ENCODE results near the gene MICAL2. TPM values are rescaled to one million over a fixed set of nuclear protein-coding genes. Genes with fewer than 3 reads are reported as not detected.

The MICAL2 gene
- total and polyA plus RNA-seq, 2 donors (not counting 3 experiments of a cell fraction or from before 2014, with no cell fraction given): 67.6 to 200 TPM

DNA sequence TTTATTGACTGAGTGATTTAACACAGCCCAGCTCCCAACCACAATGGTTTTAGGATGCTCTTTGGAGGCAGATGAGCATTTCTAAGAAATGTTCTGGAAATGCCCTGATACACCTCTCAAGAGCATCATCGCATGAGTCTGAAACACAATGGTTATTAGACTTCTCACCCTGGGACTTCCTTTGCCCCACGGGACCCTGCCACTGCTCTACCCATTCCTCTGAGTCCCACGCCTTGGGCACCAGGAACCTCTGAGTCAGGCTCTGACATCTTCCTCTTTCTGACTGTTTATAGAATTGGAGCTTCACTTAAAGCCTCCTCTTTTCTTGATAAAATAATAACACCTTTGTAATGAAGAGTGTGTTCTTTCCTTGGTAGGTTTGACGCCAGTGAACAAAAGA lies 181.4 kb downstream of the MICAL2 start:
- no TSS peak for BruUV-seq (replicated peaks)
- CTCF ChIA-PET: interaction anchor here (1.3 to 4.8 kb wide), 2 partner anchors 28 to 39 kb away, joined by 3 to 102 read pairs; no protein-coding TSS in a partner anchor

DNA sequence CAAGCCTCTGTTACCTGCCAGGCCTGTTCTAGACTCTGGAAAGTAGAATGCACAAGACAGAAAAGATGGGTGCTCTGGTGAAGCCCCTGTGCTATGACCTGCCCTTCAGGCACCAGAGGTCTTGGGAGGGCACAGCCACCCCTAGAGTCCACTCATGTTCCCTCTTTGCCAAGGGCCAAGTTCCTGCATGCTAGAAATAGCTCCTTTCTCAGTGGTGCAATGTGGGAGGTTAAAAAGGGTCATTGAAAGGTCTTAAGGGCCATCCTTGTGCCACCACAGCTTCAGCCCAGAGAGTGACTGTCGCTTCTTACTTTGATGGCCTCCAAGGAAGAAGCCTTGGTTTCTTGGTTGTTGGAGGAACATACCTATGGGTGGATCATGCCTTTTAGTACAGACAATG lies 182.4 kb downstream of the MICAL2 start:
- intact Hi-C loops (cut with micrococcal nuclease): no loop called here
- Histone ChIP-seq H3K4me3 (replicated peaks in 1 of 3; ENCODE audit: insufficient read depth in 1 of 3, low read depth in 1 of 3, low read length in 3 of 3) (no peak overlapping the region), H3K4me2 (ENCODE audit: insufficient read depth, low read length) (no peak overlapping the region), H3K9me3 (replicated peaks; ENCODE audit: control insufficient read depth, insufficient read depth, low read length) (no peaks in the 10 kb centered on the region), H3K79me2 (ENCODE audit: control insufficient read depth, insufficient read depth, low read length) (no peaks in the 10 kb centered on the region), H3K9me1 (replicated peaks; ENCODE audit: control insufficient read depth, extremely low read depth, insufficient read depth, low read length) (no peaks in the 10 kb centered on the region), H3K4me1 (ENCODE audit: control insufficient read depth, extremely low read depth, insufficient read depth, low read length) (peaks cover 8% of the 10 kb centered on the region), H3K9ac (replicated peaks; ENCODE audit: extremely low read depth, insufficient read depth, low read length) (no peak overlapping the region), H3K27me3 (ENCODE audit: control insufficient read depth in 2 of 2, insufficient read depth in 2 of 2, low read length in 2 of 2) (no peaks in the 10 kb centered on the region), H2AFZ (ENCODE audit: low read depth, low read length) (no peak overlapping the region), H3K36me3 (ENCODE audit: control insufficient read depth in 2 of 2, extremely low read depth in 1 of 2, insufficient read depth in 2 of 2, low read length in 2 of 2) (no peaks in the 10 kb centered on the region), H4K20me1 (replicated peaks; ENCODE audit: control insufficient read depth, extremely low read depth, insufficient read depth, low read length) (no peaks in the 10 kb centered on the region), H3K27ac (ENCODE audit: insufficient read depth, low read depth, low read length) (no peak overlapping the region)
- dilution Hi-C loops (cut with MboI; ENCODE audit: extremely low pct_ligation_motif_present, low sequenced_read_pairs): no loop called here
- FAIRE-seq: no peak
- no TSS peak for BruUV-seq (replicated peaks)
- CTCF ChIA-PET: interaction anchor here (1.4 kb wide), 2 partner anchors 26 to 601 kb away, joined by 3 to 4 read pairs; no protein-coding TSS in a partner anchor
- POLR2A ChIA-PET: no interaction called here
- DNase-seq (ENCODE audit: low read depth, low spot score): no peak
- TF ChIP-seq POLR2A (IDR thresholded peaks at IDR 0.05; ENCODE audit: low read depth, low read length) (no peak), POLR2AphosphoS5 (IDR thresholded peaks at IDR 0.05; ENCODE audit: insufficient read depth, low read depth, low read length) (no peak), EZH2 (IDR thresholded peaks at IDR 0.05; ENCODE audit: borderline replicate concordance, low read depth, low read length, severe bottlenecking) (no peak), GATA2 (IDR thresholded peaks at IDR 0.05; ENCODE audit: insufficient read depth, insufficient read length, low read depth, low read length) (no peak)
- TF ChIP-seq, protein P1, sequence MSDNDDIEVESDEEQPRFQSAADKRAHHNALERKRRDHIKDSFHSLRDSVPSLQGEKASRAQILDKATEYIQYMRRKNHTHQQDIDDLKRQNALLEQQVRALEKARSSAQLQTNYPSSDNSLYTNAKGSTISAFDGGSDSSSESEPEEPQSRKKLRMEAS (IDR thresholded peaks at IDR 0.05; ENCODE audit: insufficient read depth, insufficient read length): no peak

More for the DNA sequence above, 181.4 kb downstream of the MICAL2 start:
- POLR2A ChIA-PET: no interaction called here
- Histone ChIP-seq H3K4me1 (ENCODE audit: control insufficient read depth, extremely low read depth, insufficient read depth, low read length) (peaks cover 18% of the 10 kb centered on the region), H3K9me3 (replicated peaks; ENCODE audit: control insufficient read depth, insufficient read depth, low read length) (no peaks in the 10 kb centered on the region), H3K27ac (ENCODE audit: insufficient read depth, low read depth, low read length) (no peak overlapping the region), H3K9ac (replicated peaks; ENCODE audit: extremely low read depth, insufficient read depth, low read length) (no peak overlapping the region), H3K79me2 (ENCODE audit: control insufficient read depth, insufficient read depth, low read length) (no peaks in the 10 kb centered on the region), H3K4me2 (ENCODE audit: insufficient read depth, low read length) (no peak overlapping the region), H4K20me1 (replicated peaks; ENCODE audit: control insufficient read depth, extremely low read depth, insufficient read depth, low read length) (no peaks in the 10 kb centered on the region), H3K9me1 (replicated peaks; ENCODE audit: control insufficient read depth, extremely low read depth, insufficient read depth, low read length) (no peaks in the 10 kb centered on the region), H2AFZ (ENCODE audit: low read depth, low read length) (no peak overlapping the region), H3K4me3 (replicated peaks in 1 of 3; ENCODE audit: insufficient read depth in 1 of 3, low read depth in 1 of 3, low read length in 3 of 3) (no peak overlapping the region), H3K36me3 (ENCODE audit: control insufficient read depth in 2 of 2, extremely low read depth in 1 of 2, insufficient read depth in 2 of 2, low read length in 2 of 2) (no peaks in the 10 kb centered on the region), H3K27me3 (ENCODE audit: control insufficient read depth in 2 of 2, insufficient read depth in 2 of 2, low read length in 2 of 2) (no peaks in the 10 kb centered on the region)
- dilution Hi-C loops (cut with MboI; ENCODE audit: extremely low pct_ligation_motif_present, low sequenced_read_pairs): no loop called here
- DNase-seq (ENCODE audit: low read depth, low spot score) (no peak), FAIRE-seq (no peak)
- intact Hi-C loops (cut with micrococcal nuclease): no loop called here
- TF ChIP-seq JUN (IDR thresholded peaks at IDR 0.05; ENCODE audit: borderline replicate concordance, insufficient read depth, insufficient read length, low read depth): no peak

Measured in endothelial cell of umbilical vein (primary cell).